ENCODE data around the gene ZNF491.
"Not testable (repeated sequence)": the region's sequence is repeated elsewhere in the genome, so short reads cannot be mapped to it uniquely, and the experiment has no call there.

ZNF491 gene

DNA sequence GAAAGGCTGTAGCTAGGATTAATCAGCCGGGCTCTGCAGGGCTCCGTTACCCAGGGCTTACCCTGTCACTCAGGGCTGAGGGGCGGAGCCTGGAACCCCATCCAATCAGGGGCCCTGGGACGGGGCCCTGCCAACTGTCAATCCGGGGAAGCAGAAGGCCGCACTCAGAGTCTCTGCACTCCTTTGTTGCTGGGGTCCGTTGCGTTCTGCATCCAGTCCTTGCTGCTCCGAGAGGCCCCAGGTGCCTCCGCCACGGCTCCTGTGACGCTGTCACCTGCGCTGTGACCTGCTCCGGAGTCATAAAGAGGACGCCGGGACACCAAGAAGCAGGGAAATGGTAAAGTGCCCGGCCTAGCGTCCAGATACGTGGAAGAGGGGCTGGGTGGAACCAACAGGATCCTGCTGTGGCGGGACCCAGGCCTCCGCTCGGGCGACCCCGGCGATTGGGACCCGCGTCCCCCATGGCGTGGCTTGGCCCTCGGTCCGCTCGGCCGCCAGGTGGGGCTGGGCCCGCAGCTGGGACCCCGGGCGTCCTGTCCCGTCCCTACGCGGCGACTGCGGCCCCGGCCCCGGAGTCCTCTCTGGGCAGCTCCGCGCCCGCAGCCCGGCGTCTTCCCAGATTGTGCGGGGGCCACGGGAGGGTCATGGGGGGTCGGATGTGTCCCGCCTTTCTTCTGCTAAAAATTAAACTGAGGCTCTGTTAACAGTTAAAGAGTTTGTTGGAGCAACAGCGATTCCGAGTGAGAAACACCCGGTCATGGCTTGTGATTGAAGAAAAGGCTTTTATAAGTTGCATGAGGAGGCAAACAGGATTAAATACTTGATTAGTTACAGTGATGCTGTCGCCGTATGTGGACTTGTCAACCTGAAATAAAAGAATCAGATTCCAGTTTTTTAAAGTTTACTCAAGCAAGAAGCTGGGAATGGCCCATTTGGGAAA, at the start of gene ZNF491:
Gene ZNF491 (plus strand): TSS at position 133 of the 940 bp plus-strand sequence. CDS start 7,431 bp downstream, outside the sequence.
- DNase-seq: peak; percentile 93

DNA sequence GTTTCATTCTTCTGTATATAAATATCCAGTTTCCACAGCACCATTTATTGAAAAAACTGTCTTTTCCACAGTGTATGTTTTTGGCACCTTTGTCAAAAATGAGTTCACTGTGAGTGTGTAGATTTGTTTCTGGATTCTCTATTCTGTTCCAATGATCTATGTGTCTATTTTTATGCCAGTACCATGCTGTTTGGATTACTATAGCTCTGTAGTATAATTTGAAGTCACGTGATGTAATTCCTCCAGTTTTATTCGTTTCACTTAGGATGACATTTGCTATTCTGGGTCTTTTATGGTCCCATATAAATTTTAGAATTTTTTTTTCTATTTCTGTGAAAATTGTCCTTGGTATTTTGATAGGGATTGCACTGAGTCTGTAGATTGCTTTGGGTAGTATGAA, 48.6 kb upstream of the ZNF491 start:
- DNase-seq: no peak

DNA sequence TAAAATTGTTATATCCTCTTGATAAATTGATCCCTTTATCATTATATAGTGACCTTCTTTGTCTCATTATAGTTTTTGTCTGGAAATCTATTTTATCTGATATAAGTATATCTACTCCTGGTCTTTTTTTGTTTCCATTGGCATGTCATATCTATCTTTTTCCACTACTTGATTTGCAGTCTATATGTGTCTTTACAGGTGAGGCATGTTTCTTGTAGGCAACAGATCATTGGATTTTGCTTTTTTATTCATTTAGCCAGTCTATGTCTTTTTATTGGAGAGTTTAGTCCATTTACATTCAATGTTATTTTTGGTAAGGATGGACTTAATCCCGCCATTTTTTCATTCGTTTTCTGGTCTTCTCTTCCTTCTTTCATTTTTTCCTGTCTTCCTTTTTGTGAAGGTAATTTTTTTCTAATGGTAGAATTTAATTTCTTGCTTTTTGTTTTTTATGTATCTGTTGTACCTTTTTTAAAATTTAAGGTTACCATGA, 46.0 kb upstream of the ZNF491 start:
- no peak for DNase-seq

DNA sequence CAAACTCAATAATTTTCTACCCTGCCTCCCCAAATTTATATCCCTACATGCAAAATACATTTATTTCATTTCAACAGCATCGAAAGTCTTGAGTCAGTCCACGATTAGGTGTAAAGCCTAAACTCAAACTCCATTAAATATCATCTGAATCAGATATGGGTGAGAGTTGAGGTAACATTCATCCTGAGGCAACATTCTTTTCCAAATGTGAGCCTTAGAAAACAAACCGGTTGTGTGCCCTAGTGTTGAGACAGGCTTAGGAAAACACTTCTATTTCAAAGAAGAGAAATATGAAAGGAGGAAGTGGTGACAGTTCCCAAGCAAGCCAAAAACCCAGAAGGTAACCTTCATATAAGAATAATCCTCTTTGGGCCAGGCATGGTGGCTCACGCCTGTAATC, 43.7 kb upstream of the ZNF491 start:
- no peak for DNase-seq

DNA sequence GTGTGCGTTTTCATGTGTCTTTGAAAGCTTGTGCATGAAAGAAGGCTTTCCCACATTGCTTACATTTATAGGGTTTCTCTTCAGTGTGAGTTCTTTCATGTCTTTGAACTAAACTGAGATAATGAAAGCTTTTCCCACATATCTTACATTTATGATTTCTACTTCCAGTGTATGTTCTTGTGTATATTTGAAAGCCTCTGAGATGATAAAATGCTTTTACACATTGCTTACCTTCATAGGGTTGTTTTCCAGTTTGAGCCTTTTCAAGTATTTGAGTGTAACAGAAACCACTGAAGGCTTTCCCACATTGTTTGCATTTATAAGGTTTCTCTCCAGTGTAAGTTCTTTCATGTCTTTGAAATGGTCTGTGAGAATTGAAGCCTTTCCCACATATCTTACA, 41.4 kb upstream of the ZNF491 start:
- no peak for DNase-seq

GRCh38 chr19:11759805-11760204, 38.5 kb upstream of the ZNF491 start:
- no peak for DNase-seq

GRCh38 chr19:11763117-11763516, 35.2 kb upstream of the ZNF491 start:
- no peak for DNase-seq

GRCh38 chr19:11763611-11764010, 34.7 kb upstream of the ZNF491 start:
- DNase-seq: no peak

GRCh38 chr19:11766597-11767591, 31.4 kb upstream of the ZNF491 start, which contains the start of gene ZNF441:
Gene ZNF441 (plus strand): TSS chr19:11767000. CDS start chr19:11767194, 194 bp downstream.
- peak; percentile 96 for DNase-seq

- peak; percentile 27 for DNase-seq
Observed at GRCh38 chr19:11767633-11768133, 30.6 kb upstream of the ZNF491 start.

DNA sequence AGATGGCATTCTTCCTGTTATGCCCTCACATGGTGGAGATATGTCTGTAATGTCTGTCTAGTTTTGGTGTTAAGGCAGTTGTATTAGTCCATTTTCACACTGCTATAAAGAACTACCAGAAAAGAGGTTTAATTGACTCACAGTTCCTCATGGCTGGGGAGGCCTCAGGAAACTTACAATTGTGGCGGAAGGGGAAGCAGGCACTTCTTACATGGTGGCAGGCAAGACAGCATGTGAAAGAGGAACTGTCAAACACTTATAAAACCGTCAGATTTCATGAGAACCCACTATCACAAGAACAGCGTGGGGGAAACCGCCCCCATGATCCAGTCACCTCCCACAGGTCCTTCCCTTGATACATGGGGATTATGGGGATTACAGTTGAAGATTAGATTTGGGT, 28.3 kb upstream of the ZNF491 start:
- DNase-seq: peak; percentile 12

DNA sequence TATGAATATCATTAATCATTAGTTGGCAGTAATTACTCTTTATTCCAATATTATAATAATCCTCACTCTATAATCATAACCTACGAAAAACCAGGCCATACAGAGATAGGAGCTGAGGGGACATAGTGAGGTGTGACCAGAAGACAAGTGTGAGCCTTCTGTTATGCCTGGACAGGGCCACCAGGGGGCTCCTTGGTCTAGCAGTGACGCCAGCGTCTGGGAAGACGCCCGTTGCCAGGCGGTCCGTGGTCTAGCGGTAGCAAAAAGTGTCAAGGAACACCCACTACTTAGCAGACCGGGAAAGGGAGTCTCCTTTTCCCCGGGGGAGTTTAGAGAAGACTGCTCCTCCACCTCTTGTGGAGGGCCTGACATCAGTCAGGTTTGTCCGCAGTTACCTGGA, 26.8 kb upstream of the ZNF491 start:
- not testable (repeated sequence) for DNase-seq

- not testable (repeated sequence) for DNase-seq
Observed at GRCh38 chr19:11776669-11777068, 21.7 kb upstream of the ZNF491 start.

GRCh38 chr19:11780431-11781020, 17.8 kb upstream of the ZNF491 start:
- no peak for DNase-seq

DNA sequence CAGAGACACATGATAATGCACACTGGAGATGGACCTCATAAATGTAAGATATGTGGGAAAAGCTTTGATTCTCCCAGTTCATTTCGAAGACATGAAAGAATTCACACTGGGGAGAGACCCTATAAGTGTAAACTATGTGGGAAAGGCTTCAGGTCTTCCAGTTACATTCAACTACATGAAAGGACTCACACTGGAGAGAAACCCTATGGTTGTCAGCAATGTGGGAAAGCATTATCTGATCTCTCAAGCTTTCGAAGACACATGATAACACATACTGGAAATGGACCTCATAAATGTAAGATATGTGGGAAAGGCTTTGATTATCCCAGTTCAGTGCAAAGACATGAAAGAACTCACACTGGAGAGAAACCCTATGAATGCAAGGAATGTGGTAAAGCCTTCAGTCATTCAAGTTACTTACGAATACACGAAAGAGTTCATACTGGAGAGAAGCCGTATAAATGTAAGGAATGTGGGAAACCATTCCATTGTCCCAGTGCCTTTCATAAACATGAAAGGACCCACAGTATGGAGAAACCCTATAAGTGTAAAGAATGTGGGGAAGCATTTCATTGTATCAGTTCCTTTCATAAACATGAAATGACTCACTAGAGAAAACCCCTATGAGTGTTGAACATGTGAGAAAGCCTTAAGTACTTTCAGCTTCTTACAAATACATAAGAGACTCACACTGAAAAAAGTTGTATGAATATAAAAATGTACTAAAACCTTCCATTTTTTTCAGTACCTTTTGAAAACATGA, 16.8 kb upstream of the ZNF491 start:
- no peak for DNase-seq

DNA sequence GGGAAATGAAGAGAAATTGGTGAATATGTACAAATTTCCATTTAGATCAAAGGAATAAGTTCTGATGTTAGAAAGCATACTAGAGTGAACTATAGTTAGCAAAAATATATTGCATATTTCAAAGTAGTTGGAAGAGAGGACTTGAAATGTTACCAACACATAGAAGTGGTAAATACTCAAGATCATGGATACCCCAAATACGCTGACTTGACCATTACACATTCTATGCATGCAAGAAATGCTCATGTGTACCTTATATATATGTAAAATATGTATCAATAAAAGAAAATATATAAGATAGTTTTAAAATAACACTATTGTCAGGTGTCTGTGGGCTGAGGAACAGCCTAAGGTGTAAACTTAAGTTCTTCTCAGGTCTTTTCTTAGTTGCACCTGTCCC, 14.6 kb upstream of the ZNF491 start:
- DNase-seq: no peak

- no peak for DNase-seq
Observed at GRCh38 chr19:11784356-11784755, 14.0 kb upstream of the ZNF491 start.

- DNase-seq: no peak
Observed at GRCh38 chr19:11787536-11787935, 10.8 kb upstream of the ZNF491 start.

DNA sequence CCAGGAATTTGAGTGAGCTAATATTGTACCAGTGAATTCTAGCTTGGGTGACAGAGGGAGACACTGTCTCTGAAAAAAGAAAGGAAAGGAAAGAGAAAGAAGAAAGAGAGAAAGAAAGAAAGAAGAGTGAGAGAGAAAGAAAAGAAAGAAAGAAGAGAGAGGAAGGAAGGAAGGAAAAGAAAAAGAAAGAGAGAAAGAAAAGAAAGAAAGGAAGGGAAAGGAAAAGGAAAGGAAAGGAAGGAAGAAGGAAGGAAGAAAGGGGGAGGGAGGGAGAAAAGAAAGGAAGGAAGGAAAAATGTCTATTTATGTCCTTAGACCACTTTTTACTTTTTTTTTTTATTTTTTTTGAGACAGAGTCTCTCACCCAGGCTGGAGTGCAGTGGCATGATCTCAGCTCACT, 5.4 kb upstream of the ZNF491 start:
- DNase-seq: no peak

DNA sequence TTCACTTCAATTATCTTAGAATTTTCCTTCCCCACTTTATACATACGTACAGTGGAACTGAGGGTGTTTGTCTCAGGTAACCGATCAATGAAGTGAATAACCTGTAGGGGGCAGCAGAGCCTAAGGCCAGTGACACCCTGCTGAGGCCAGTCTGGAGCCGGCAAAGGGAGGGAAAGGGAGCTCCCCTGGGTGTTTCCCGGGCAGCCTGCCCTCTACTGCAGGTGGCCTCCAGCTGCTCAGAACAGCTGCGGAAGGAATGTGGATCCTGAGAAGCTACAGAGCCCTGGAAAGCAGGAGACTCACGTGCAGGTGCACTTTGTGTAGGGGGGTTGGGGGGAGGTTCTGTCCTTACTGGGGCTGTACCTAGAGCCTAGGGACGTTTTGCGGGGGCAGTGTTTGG, 832 bp upstream of the ZNF491 start:
- peak; percentile 92 for DNase-seq

GRCh38 chr19:11806354-11807098, 8.2 kb downstream of the ZNF491 start:
- no peak for DNase-seq
